CD1c-positive myeloid dendritic cell (primary cell): Measurements from ENCODE around the gene CMPK1.

Experiments used
- DNase-seq: peaks from one replicate; pipeline ENCODE4 v3.0.0-alpha.2; 2016; ENCODE audit errors: extremely low spot score

Gene CMPK1

DNA sequence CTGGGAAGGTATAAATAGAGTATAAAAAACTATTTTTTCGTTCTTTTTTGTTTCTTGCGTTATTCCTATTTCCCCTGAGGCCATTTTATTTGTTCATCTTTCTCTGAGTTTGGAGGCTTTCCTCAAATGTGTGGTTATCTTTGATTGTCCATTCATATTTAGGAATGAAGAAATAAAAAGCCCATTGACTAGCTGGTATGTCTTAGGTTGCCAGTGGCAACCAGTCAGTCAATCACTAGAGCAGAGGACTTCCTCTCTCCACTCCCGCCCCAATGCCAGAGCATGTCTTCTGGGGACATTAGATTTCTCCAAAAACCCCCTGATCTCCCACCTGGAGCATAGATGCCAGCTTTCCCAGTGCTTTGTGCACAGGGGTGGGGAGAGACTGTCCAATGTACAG is 61.8 kb downstream of the CMPK1 start:
- DNase-seq, result no peak

DNA sequence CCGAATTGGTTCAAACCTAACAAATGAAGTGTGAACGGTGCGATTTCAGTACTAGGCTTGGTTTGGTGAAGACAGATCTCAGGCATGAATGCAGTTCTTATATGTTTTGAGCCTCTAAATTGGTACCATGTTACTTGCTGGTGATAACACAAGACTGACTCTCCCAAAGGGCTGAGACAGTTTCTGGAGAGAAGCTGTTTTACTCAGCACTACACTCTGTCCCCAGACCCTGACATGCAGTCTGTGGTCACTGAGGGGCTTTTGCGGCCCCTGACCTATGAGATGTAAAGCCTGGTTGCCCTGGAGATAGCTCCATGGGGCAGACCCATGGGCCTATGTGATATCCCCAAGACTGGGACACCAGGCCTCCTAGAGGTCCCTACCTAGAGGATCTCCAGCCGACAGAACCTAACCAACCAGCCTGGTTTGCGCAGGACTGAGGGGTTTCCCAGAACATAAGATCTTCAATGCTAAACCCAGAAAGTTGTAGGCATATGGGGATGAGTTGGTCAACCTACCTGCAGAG is 63.1 kb downstream of the CMPK1 start:
- DNase-seq, result no peak

- no peak for DNase-seq
These were observed 65.7 kb downstream of the CMPK1 start for GRCh38 chr1:47399138-47399845.

GRCh38 chr1:47399846-47400155 is 66.2 kb downstream of the CMPK1 start:
- no peak for DNase-seq

- no peak for DNase-seq
These were observed 68.2 kb downstream of the CMPK1 start for GRCh38 chr1:47401761-47402160.

DNA sequence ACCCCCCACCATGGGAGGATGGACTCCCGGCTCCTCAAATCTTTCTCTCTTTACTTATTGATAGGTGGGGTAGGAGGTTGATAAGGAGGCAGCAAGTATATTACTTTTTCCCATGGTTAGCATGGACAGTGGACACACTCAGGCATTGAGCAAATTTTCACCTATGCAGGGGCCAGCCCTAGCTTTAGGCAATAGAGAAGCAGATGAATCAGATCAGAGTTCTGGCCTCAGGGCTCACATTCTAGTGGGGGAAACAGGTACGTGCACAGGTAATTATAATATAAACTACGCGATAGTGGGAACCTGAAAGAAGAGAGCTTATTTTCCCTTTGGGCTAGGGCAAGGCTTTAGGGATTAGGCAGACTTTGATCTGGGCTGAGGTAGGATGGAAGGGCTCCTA is 69.0 kb downstream of the CMPK1 start:
- no peak for DNase-seq

- peak; percentile 18 for DNase-seq
These were observed 69.8 kb downstream of the CMPK1 start for GRCh38 chr1:47403321-47403910.

- DNase-seq, result peak; percentile 46
These were observed 72.1 kb downstream of the CMPK1 start for GRCh38 chr1:47405697-47406096.

DNA sequence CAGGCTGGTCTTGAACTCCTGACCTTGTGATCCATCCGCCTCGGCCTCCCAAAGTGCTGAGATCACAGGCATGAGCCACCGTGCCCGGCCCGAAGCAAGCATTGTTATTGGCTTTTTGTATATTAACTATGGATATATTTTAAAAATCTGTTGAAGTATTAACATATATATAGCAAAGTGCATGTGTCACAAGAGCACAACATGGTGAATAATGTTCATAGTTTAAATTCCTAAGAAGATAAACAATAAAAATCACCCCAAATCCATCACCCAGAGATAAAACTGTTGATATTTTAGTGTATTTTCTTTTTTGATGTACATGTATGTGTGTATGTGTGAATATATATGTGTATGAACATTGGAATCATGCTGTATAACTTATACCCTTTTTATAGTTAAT is 73.4 kb downstream of the CMPK1 start:
- DNase-seq, result no peak

DNA sequence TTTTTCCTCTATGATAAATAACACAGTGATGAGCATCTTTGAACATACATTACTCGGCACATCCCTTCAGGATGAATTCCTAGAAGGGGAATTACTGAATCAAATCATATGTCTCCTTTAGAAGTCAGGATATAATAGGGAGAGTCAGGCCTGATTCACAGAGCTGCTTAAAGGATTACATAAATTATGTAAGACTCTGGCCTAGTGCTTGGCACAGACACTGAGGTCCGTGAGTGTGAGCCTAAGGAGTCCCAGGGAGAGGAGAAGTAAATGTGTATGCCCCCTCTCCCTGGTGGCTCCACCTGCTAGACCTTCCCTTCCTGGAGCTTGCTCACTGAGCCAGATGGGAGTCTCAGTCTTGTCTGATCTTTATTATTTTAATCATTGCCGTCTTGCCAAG is 73.9 kb downstream of the CMPK1 start:
- DNase-seq, result no peak

- peak; percentile 70 for DNase-seq
These were observed 75.9 kb downstream of the CMPK1 start for GRCh38 chr1:47409311-47410067.

- DNase-seq, result no peak
These were observed 76.5 kb downstream of the CMPK1 start for GRCh38 chr1:47410068-47410455.

- DNase-seq, result peak; percentile 69
These were observed 77.8 kb downstream of the CMPK1 start for GRCh38 chr1:47411436-47411835.

DNA sequence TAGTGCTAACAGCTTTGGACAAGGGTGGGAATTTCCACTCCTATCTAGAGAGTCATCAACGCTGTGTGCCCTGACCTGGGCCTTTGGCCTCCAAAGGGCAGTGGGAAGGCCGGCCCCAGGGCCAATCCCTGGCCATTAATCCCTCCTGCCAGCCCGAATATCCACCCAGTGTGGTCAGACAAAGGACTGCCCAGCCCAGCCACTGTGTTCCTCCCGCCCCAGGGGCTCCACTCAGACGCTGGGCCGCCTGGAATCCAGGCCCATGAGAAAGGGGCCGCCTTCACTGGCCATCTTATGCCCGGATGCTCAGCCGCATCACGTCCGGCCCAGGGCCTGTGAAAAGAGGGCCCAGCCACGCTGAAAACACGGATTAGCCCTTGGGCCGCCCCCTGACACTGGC is 78.8 kb downstream of the CMPK1 start:
- DNase-seq, result no peak

- no peak for DNase-seq
These were observed 82.2 kb downstream of the CMPK1 start, which contains the start of gene FOXE3 for GRCh38 chr1:47415728-47416318. TSS of gene FOXE3 (plus strand) at chr1:47416285. CDS start at chr1:47416316, 31 bp downstream.

- no peak for DNase-seq
These were observed 83.0 kb downstream of the CMPK1 start for GRCh38 chr1:47416319-47417169.

- DNase-seq, result no peak
These were observed 83.8 kb downstream of the CMPK1 start for GRCh38 chr1:47417170-47418044.

DNA sequence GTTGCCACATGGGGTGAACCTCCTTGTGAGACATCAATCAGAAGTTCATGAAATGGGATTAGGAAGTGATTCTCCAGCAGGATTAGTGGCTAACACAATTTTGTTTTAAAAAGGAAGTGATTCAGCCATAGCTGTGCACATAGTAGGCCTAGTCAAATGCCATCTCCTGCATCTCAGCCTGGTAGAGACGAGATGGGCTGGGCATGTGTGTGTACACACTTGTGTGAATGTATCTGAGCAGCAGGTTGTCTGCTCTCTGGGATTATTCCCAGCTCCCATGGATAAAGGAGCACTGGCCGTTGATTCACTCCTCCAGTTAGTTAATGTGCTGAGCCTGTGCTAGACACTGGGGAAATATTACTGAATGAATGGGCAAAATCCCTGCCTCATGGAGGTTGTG is 84.5 kb downstream of the CMPK1 start:
- DNase-seq, result no peak

GRCh38 chr1:47418681-47419325 is 85.2 kb downstream of the CMPK1 start:
- DNase-seq, result no peak

GRCh38 chr1:47420547-47420946 is 87.0 kb downstream of the CMPK1 start:
- no peak for DNase-seq
